Astrocyte of the hippocampus (primary cell): Measurements from ENCODE around the gene ABCB1.

ENCODE experiments used
- DNase-seq: peaks from one replicate; pipeline ENCODE4 v3.0.0; 2011; ENCODE audit warnings: low read depth, low spot score

Gene ABCB1

GRCh38 chr7:87513735-87514335 lies 86.8 kb downstream of the ABCB1 start:
- peak; percentile 41 for DNase-seq

GRCh38 chr7:87512906-87513305 lies 87.8 kb downstream of the ABCB1 start:
- no peak for DNase-seq

GRCh38 chr7:87511510-87511909 lies 89.2 kb downstream of the ABCB1 start:
- DNase-seq: no peak

- DNase-seq: no peak
Measured at GRCh38 chr7:87510411-87510875, 90.2 kb downstream of the ABCB1 start.

GRCh38 chr7:87507446-87507845 lies 93.2 kb downstream of the ABCB1 start:
- no peak for DNase-seq

- DNase-seq: peak; percentile 47
Measured at GRCh38 chr7:87506246-87507180, 94.2 kb downstream of the ABCB1 start.

- DNase-seq: no peak
Measured at GRCh38 chr7:87505557-87506245, 95.0 kb downstream of the ABCB1 start.

- DNase-seq: no peak
Measured at GRCh38 chr7:87505122-87505521, 95.6 kb downstream of the ABCB1 start.

GRCh38 chr7:87499494-87499893 lies 101.2 kb downstream of the ABCB1 start:
- no peak for DNase-seq

- no peak for DNase-seq
Measured at GRCh38 chr7:87498893-87499292, 101.8 kb downstream of the ABCB1 start.

- DNase-seq: no peak
Measured at GRCh38 chr7:87497482-87497881, 103.2 kb downstream of the ABCB1 start.

GRCh38 chr7:87495366-87495765 lies 105.3 kb downstream of the ABCB1 start:
- no peak for DNase-seq

- DNase-seq: no peak
Measured at GRCh38 chr7:87494454-87494853, 106.2 kb downstream of the ABCB1 start.

- no peak for DNase-seq
Measured at GRCh38 chr7:87483131-87483530, 117.6 kb downstream of the ABCB1 start.

GRCh38 chr7:87482115-87482514 lies 118.6 kb downstream of the ABCB1 start:
- no peak for DNase-seq

GRCh38 chr7:87480386-87480785 lies 120.3 kb downstream of the ABCB1 start:
- peak; percentile 73 for DNase-seq

GRCh38 chr7:87479951-87480350 lies 120.7 kb downstream of the ABCB1 start:
- peak; percentile 50 for DNase-seq

- no peak for DNase-seq
Measured at GRCh38 chr7:87476179-87476557, 124.5 kb downstream of the ABCB1 start.

- peak; percentile 54 for DNase-seq
Measured at GRCh38 chr7:87475359-87476178, 125.1 kb downstream of the ABCB1 start, which contains the start of gene ABCB4. Gene ABCB4, minus strand, starts transcription at chr7:87475680. Its CDS starts 215 bp downstream, at chr7:87475465.

GRCh38 chr7:87474533-87475358 lies 125.9 kb downstream of the ABCB1 start:
- peak; percentile 51 for DNase-seq
